GM23338 (cell line): ENCODE results near the gene INSL4. TPM values are rescaled to one million over a fixed set of nuclear protein-coding genes. Genes with fewer than 3 reads are reported as not detected.

Experiments
- ATAC-seq: fragments of 200-7000 bp; cut with Tn5 transposase; 3 replicates; pipeline ENCODE4 v1.9.1; 2020
- DNase-seq: peaks from one replicate; pipeline ENCODE4 v3.0.0-alpha.2; 2015; ENCODE audit warnings: low spot score
- H2AFZ ChIP-seq: fragments of 200-600 bp; sonication (generic); 2 replicates; pipeline ENCODE4 v1.8.0; 2016; ENCODE audit warnings: antibody characterized with exemption, mild to moderate bottlenecking, moderate library complexity
- H3F3A ChIP-seq: fragments of 200-600 bp; sonication (generic); replicated peaks from 2 replicates; pipeline ENCODE4 v1.8.0; 2017; ENCODE audit warnings: antibody characterized with exemption, mixed run types, low read depth
- H3K27ac ChIP-seq: fragments of 200-600 bp; sonication (generic); 2 replicates; pipeline ENCODE4 v1.6.1; 2016; ENCODE audit warnings: low read depth
- H3K27me3 ChIP-seq: fragments of 200-600 bp; sonication (generic); 2 replicates; pipeline ENCODE4 v1.8.0; 2016; ENCODE audit warnings: mild to moderate bottlenecking, mixed run types, moderate library complexity; ENCODE audit not compliant: insufficient read depth
- H3K36me3 ChIP-seq: fragments of 200-600 bp; sonication (generic); 2 replicates; pipeline ENCODE4 v1.8.0; 2016; ENCODE audit warnings: mild to moderate bottlenecking; ENCODE audit not compliant: insufficient read depth
- H3K4me1 ChIP-seq: fragments of 200-600 bp; sonication (generic); 2 replicates; pipeline ENCODE4 v1.8.0; 2016; ENCODE audit warnings: mild to moderate bottlenecking, moderate library complexity; ENCODE audit not compliant: insufficient read depth
- H3K4me2 ChIP-seq: fragments of 200-600 bp; sonication (generic); 2 replicates; pipeline ENCODE4 v1.7.1; 2017; ENCODE audit warnings: mixed run types
- H3K4me3 ChIP-seq: fragments of 200-600 bp; sonication (generic); 2 replicates; pipeline ENCODE4 v1.6.1; 2016; ENCODE audit warnings: mixed run types
- H3K79me2 ChIP-seq: fragments of 200-600 bp; sonication (generic); replicated peaks from 2 replicates; pipeline ENCODE4 v1.8.0; 2017; ENCODE audit warnings: mild to moderate bottlenecking; ENCODE audit not compliant: insufficient read depth
- H3K9me2 ChIP-seq: fragments of 200-600 bp; sonication (generic); 2 replicates; pipeline ENCODE4 v1.8.0; 2017; ENCODE audit not compliant: insufficient read depth
- H4K20me1 ChIP-seq: fragments of 200-600 bp; sonication (generic); replicated peaks from 2 replicates; pipeline ENCODE4 v1.8.0; 2017; ENCODE audit warnings: mild to moderate bottlenecking; ENCODE audit not compliant: insufficient read depth
- H3K27ac Mint-ChIP-seq: 2 replicates; pipeline ENCODE4 v1.8.0; 2020; ENCODE audit warnings: inconsistent platforms, mild to moderate bottlenecking, moderate library complexity, mixed read lengths
- H3K27me3 Mint-ChIP-seq: 3 replicates; pipeline ENCODE4 v1.8.0; 2022; ENCODE audit warnings: low read depth, mild to moderate bottlenecking, moderate library complexity, mixed read lengths, inconsistent platforms; ENCODE audit not compliant: insufficient read depth, poor library complexity
- H3K36me3 Mint-ChIP-seq: 3 replicates; pipeline ENCODE4 v1.8.0; 2021; ENCODE audit warnings: low read depth, mild to moderate bottlenecking, inconsistent platforms, moderate library complexity, mixed read lengths
- H3K4me1 Mint-ChIP-seq: 3 replicates; pipeline ENCODE4 v1.8.0; 2020; ENCODE audit warnings: mild to moderate bottlenecking, inconsistent platforms, mixed read lengths
- H3K4me3 Mint-ChIP-seq: 3 replicates; pipeline ENCODE4 v1.8.0; 2021; ENCODE audit warnings: moderate library complexity, mild to moderate bottlenecking, inconsistent platforms, mixed read lengths
- H3K9me3 Mint-ChIP-seq: 3 replicates; pipeline ENCODE4 v1.8.0; 2020; ENCODE audit warnings: moderate library complexity, mild to moderate bottlenecking, inconsistent platforms, mixed read lengths
- CREB1 ChIP-seq: fragments of 250-450 bp; sonication (Bioruptor Pico); IDR thresholded peaks from 2 replicates; pipeline ENCODE4 v1.5.0; 2020; ENCODE audit warnings: low read depth, mild to moderate bottlenecking, moderate library complexity
- EZH2phosphoT487 ChIP-seq: fragments of 200-600 bp; sonication (generic); IDR thresholded peaks from one replicate; pipeline ENCODE4 v1.8.1; 2018; ENCODE audit warnings: antibody characterized with exemption; ENCODE audit not compliant: unreplicated experiment
- JUNB ChIP-seq: IDR thresholded peaks from one replicate; pipeline ENCODE4 v1.6.1; 2016; ENCODE audit warnings: antibody characterized with exemption; ENCODE audit not compliant: unreplicated experiment
- POLR2AphosphoS5 ChIP-seq: IDR thresholded peaks from 2 replicates; pipeline ENCODE4 v1.6.1; 2016; ENCODE audit warnings: antibody characterized with exemption, low read depth
- STAT1 ChIP-seq: IDR thresholded peaks from one replicate; pipeline ENCODE4 v1.6.1; 2016; ENCODE audit warnings: antibody characterized with exemption; ENCODE audit not compliant: unreplicated experiment
- polyA plus RNA-seq: library from polyadenylated mRNA; unstranded; fragments of >200 nt; fragmentation: Nextera tagmentation; extraction: Ambion mirVana; gene quantifications from 2 replicates; pipeline ENCODE4 v1.2.1, GENCODE V29; 2016
- total RNA-seq: library from RNA; depleted of rRNA; stranded (reverse); fragments of >200 nt; shearing (Covaris generic); gene quantifications from 2 replicates; pipeline ENCODE4 v1.2.3, GENCODE V29; 2014
- TF ChIP-seq, protein P1 (sequence below): fragments of 250-450 bp; sonication (Bioruptor Pico); IDR thresholded peaks from 2 replicates; pipeline ENCODE4 v1.5.0; 2020; ENCODE audit warnings: mild to moderate bottlenecking, moderate library complexity
- TF ChIP-seq, protein P2 (sequence below), 2 experiments: fragments of 200-600 bp in 1 of 2; sonication (generic) in 1 of 2; conservative IDR thresholded peaks; 2 replicates each; pipeline versions ENCODE4 v1.5.1 to v1.6.1; 2016 to 2017; ENCODE audit warnings: antibody characterized with exemption in 2 of 2, low read depth in 2 of 2, mild to moderate bottlenecking in 2 of 2, moderate library complexity in 1 of 2

Gene INSL4
- total and polyA plus RNA-seq, 2 experiments from 2014 or later = not detected

DNA sequence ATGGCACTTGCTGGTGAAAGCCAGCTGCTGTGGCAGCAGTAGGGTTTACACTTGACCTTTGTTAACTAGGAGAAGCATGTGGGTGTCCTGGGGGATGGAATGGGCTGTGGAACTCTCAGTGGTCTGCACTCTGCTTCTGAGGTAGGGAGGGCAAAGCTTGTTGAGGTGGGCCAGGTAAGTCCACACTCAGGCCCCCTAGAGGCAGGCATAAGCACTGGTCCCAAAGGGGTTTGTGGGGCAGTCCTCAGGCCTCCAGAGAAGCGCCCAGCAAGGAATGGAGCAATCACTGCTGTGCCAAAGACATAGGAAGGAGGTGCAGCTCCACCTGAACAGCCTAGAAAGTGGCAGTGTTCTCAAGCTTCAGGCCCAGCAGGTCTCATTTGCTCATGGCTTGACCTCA lies 34.7 kb downstream of the INSL4 start (continued):
- TF ChIP-seq, protein P1, sequence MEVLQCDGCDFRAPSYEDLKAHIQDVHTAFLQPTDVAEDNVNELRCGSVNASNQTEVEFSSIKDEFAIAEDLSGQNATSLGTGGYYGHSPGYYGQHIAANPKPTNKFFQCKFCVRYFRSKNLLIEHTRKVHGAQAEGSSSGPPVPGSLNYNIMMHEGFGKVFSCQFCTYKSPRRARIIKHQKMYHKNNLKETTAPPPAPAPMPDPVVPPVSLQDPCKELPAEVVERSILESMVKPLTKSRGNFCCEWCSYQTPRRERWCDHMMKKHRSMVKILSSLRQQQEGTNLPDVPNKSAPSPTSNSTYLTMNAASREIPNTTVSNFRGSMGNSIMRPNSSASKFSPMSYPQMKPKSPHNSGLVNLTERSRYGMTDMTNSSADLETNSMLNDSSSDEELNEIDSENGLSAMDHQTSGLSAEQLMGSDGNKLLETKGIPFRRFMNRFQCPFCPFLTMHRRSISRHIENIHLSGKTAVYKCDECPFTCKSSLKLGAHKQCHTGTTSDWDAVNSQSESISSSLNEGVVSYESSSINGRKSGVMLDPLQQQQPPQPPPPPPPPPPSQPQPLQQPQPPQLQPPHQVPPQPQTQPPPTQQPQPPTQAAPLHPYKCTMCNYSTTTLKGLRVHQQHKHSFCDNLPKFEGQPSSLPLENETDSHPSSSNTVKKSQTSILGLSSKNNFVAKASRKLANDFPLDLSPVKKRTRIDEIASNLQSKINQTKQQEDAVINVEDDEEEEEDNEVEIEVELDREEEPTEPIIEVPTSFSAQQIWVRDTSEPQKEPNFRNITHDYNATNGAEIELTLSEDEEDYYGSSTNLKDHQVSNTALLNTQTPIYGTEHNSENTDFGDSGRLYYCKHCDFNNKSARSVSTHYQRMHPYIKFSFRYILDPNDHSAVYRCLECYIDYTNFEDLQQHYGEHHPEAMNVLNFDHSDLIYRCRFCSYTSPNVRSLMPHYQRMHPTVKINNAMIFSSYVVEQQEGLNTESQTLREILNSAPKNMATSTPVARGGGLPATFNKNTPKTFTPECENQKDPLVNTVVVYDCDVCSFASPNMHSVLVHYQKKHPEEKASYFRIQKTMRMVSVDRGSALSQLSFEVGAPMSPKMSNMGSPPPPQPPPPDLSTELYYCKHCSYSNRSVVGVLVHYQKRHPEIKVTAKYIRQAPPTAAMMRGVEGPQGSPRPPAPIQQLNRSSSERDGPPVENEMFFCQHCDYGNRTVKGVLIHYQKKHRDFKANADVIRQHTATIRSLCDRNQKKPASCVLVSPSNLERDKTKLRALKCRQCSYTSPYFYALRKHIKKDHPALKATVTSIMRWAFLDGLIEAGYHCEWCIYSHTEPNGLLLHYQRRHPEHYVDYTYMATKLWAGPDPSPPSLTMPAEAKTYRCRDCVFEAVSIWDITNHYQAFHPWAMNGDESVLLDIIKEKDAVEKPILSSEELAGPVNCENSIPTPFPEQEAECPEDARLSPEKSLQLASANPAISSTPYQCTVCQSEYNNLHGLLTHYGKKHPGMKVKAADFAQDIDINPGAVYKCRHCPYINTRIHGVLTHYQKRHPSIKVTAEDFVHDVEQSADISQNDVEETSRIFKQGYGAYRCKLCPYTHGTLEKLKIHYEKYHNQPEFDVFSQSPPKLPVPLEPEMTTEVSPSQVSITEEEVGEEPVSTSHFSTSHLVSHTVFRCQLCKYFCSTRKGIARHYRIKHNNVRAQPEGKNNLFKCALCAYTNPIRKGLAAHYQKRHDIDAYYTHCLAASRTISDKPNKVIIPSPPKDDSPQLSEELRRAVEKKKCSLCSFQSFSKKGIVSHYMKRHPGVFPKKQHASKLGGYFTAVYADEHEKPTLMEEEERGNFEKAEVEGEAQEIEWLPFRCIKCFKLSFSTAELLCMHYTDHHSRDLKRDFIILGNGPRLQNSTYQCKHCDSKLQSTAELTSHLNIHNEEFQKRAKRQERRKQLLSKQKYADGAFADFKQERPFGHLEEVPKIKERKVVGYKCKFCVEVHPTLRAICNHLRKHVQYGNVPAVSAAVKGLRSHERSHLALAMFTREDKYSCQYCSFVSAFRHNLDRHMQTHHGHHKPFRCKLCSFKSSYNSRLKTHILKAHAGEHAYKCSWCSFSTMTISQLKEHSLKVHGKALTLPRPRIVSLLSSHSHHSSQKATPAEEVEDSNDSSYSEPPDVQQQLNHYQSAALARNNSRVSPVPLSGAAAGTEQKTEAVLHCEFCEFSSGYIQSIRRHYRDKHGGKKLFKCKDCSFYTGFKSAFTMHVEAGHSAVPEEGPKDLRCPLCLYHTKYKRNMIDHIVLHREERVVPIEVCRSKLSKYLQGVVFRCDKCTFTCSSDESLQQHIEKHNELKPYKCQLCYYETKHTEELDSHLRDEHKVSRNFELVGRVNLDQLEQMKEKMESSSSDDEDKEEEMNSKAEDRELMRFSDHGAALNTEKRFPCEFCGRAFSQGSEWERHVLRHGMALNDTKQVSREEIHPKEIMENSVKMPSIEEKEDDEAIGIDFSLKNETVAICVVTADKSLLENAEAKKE (CRISPR knock-in tag) = no peak
- TF ChIP-seq, protein P2, sequence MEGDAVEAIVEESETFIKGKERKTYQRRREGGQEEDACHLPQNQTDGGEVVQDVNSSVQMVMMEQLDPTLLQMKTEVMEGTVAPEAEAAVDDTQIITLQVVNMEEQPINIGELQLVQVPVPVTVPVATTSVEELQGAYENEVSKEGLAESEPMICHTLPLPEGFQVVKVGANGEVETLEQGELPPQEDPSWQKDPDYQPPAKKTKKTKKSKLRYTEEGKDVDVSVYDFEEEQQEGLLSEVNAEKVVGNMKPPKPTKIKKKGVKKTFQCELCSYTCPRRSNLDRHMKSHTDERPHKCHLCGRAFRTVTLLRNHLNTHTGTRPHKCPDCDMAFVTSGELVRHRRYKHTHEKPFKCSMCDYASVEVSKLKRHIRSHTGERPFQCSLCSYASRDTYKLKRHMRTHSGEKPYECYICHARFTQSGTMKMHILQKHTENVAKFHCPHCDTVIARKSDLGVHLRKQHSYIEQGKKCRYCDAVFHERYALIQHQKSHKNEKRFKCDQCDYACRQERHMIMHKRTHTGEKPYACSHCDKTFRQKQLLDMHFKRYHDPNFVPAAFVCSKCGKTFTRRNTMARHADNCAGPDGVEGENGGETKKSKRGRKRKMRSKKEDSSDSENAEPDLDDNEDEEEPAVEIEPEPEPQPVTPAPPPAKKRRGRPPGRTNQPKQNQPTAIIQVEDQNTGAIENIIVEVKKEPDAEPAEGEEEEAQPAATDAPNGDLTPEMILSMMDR (conservative IDR thresholded peaks at IDR 0.05; ENCODE audit: low read depth in 2 of 2) = peak; percentile 49 to 61

DNA sequence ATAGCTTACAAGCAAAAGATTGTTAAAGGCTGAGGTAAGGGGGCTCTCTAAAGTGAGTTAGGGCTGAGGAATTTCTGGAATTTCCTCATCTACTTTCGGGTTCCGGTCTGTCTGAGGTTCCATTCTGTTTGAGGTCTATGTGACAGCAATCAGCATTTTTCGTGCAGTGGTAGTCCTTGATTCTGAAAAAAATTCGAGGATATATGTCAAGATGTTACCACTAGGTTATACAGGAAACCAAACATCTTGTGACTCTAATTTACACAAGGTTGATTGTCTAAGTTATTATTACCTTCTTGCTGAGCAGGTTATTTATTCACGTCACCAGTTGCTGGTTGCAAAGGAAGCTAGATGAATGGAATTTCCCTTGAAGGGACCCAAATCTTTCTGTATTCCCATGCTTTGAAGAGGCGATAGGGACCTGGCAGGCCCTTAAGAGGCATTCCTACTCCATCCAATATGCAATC lies 38.1 kb downstream of the INSL4 start:
- H3K9me2 ChIP-seq = peaks cover 5% of the 10 kb centered on the region
- no peaks in the 10 kb centered on the region for H3K27me3 ChIP-seq
- H3K27ac Mint-ChIP-seq = peak overlapping the region; percentile 76
- no peaks in the 10 kb centered on the region for H3K36me3 ChIP-seq
- no peaks in the 10 kb centered on the region for H3K9me3 Mint-ChIP-seq
- H3F3A ChIP-seq = no peaks in the 10 kb centered on the region
- H4K20me1 ChIP-seq = no peaks in the 10 kb centered on the region
- no peaks in the 10 kb centered on the region for H3K79me2 ChIP-seq
- no peak overlapping the region for H2AFZ ChIP-seq
- H3K4me3 ChIP-seq = 0 out of 2 replicates have a peak overlapping the region, but pooled peaks have one; percentile 6
- ATAC-seq = peak; percentile 91
- H3K4me3 Mint-ChIP-seq = peak overlapping the region; percentile 4; the same call in 1 of the 3 replicates
- H3K36me3 Mint-ChIP-seq = no peaks in the 10 kb centered on the region
- peaks cover 5% of the 10 kb centered on the region for H3K27me3 Mint-ChIP-seq
- peak overlapping the region; percentile 0; the same call in 1 of the 2 replicates for H3K4me2 ChIP-seq
- DNase-seq = peak; percentile 89
- H3K4me1 ChIP-seq = peaks cover 21% of the 10 kb centered on the region
- TF ChIP-seq JUNB = no peak
- TF ChIP-seq POLR2AphosphoS5 = no peak
- TF ChIP-seq CREB1 = no peak
- TF ChIP-seq STAT1 = no peak
- TF ChIP-seq EZH2phosphoT487 = no peak
- H3K4me1 Mint-ChIP-seq = peaks cover 18% of the 10 kb centered on the region
- H3K27ac ChIP-seq = peak overlapping the region; percentile 53; the same call in 1 of the 2 replicates
